HPDE6-E6E7 (cell line): ENCODE data around the gene BMPR1A.
"Not testable (repeated sequence)": the region's sequence is repeated elsewhere in the genome, so short reads cannot be mapped to it uniquely, and the experiment has no call there.

Experiments
- DNase-seq: peaks from one replicate; pipeline ENCODE4 v3.0.0; 2011; ENCODE audit warnings: missing footprints; ENCODE audit errors: extremely low spot score

BMPR1A gene

GRCh38 chr10:86940076-86940475, 183.7 kb downstream of the BMPR1A start:
- DNase-seq = not testable (repeated sequence)

DNA sequence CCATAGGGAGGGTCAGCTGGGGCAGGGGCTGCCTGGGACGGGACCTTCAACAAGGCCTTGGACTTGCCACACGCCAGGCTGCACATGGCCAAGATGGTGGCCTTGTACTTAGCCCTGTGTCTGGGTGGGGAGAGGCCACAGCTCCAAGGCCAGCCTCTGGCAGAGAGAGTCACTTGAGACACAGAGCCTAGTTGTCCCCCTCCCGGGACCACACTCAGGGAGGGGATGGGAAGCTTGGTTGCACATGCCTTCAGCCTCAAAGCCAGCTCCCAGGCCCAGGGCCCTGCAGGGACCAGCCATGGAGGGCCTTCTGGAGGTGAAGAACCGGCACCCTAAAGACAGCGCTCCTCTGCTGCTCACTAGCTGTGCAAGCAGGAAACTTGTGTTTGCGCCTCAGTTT, 184.3 kb downstream of the BMPR1A start:
- no peak for DNase-seq

DNA sequence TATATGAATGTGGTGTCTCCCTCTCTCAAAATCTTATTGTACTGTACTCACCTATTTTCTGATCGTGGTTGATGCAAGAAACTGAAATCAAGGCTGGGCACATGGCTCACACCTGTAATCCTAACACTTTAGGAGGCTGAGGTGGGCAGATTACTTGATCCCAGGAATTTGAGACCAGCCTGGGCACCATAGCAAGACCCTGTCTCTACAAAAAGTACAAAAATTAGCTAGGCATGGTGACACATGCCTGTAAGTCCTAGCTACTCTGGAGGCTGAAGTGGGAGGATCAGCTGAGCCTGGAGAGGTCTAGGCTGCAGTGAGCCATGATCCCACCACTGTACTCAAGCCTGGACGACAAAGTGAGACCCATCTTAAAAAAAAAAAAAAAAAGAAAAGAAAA, 185.0 kb downstream of the BMPR1A start:
- DNase-seq = no peak

DNA sequence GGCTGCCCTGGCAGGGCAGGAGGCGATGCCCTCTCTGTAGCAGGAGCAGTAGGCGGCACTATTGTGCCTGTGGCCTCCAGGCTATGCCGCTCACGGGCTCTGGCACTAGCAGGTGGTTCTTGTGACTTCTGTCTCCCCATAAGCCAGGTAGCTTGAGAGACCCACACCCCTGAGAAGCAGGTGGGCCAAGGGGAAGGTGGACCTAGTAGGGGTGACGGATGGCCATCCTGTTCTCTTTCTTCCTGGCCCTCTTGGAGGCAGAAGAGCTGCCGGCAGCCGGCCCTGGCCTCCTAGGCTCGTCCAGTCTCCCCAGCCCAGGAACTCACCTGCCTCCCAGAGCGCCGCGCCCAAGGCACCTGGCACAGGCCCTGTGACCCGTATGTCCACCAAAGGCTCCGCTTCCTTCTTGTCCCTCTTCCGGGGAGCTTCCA, 185.6 kb downstream of the BMPR1A start:
- DNase-seq = no peak

DNA sequence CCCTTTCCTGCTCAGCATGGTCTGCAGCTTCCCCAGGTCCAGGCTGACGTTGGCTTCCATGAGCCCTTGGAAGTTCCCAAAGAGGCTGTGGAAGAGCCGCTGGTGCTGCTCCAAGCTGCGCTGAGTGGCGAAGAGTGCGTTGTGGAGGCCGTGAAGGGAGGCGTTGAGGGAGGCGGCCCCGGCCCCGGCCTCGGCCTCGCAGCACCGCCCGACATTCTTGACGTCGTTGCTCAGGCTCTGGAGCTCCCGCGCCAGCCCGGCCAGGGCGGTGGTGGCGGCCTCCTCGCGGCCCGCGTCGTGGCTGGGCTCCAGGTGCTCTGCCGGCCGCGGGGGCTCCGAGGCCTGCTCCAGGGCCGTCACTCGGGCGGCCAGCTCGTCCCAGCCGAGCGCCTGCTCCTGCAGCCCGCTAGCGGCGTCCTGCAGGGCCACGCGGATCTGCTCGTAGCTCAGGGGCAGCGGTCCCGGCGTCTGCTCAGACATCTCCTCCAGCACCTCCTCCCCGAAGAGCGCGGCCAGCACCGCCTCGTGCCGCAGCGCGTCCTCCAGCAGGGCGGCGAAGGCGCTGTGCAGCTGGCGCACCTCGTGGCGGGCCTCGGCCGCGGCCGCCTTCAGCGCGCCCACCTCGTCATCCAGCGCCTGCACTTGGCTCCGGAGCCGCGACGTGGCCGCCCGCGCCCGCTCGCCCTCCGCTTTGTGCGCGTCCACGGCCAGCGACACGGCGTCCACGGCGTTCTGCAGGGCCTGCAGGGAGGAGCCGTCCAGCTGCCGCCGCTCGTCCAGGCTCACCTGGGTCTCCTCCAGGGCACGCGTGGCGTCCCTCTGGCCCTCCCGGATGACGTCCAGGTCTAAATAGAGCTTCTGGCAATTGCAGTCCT, 186.3 kb downstream of the BMPR1A start:
- DNase-seq = no peak

DNA sequence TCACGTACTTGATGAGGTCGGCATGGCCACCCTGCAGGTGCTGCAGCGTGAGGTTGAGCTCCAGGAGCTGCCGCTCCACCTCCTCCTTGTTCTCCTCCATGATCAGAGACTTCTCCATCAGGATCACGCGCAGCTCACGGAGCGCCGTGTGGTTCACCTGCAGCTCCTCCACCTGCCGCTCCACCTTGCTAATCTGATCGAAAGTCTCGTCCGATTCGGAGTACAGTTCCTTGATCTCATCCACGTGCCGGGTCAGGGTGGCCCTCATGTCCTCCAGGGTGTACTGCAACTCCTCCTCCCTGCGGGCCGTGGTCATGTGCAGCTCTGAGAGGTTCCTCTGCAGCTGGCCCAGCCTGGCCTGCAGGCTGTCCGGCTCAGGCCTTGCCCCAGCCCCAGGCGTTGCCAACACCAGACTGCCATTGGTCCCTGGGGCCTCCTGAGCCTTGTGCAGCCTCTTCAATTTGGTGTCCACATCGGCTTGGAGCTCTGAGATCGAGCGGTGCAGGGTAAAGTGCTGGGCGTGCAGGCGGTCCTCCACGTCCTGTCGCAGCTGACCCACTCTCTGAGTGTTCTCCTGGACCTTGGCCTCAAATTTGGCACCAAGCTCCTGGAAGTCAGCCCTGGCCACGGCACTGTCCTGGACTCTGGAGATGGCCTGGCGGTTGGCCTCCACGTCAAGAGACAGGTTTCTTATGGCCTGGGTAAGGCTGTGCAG, 187.1 kb downstream of the BMPR1A start:
- DNase-seq = no peak

GRCh38 chr10:86944031-86944419, 187.6 kb downstream of the BMPR1A start:
- no peak for DNase-seq

DNA sequence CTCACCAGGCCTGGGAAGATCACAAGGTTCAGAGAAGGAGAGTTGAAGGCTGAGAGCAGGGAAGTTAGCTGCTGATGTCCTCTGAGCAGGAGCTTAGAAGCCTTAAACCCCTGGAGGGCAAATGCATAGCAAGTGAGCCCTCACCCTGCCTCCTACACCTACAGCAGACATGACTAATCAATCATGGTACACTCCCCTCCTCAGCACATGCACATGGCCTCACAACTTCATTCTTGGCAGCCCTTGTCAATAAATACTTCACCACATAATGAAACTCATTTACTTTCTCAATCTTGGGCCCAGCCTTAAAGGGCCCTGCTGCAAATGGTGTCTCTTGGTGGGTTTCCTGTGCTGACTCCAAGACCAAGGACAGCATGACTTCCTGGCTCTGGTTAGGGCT, 188.1 kb downstream of the BMPR1A start:
- no peak for DNase-seq

- DNase-seq = no peak
Observed at GRCh38 chr10:86944907-86945306, 188.5 kb downstream of the BMPR1A start.

- no peak for DNase-seq
Observed at GRCh38 chr10:86945361-86946212, 189.2 kb downstream of the BMPR1A start.

- no peak for DNase-seq
Observed at GRCh38 chr10:86946213-86947155, 190.1 kb downstream of the BMPR1A start.

DNA sequence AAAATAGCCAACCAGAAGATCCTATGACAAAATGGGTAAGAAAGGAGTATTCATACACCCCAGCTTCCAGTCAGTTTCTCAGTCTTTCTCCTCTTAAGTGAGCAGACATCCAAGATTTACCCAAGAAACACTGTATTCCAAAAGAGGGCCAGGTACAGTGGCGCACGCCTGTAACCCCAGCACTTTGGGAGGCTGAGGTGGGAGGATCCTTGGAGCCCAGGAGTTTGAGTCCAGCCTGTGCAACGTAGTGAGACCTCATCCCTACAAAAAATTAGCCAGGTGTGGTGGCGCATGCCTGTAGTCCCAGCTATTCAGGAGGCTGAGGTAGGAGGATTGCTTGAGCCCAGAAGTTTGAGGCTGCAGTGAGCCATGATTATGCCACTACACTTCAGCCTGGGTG, 191.4 kb downstream of the BMPR1A start:
- not testable (repeated sequence) for DNase-seq

- DNase-seq = no peak
Observed at GRCh38 chr10:86950349-86950748, 193.9 kb downstream of the BMPR1A start.

- no peak for DNase-seq
Observed at GRCh38 chr10:86951184-86951761, 194.9 kb downstream of the BMPR1A start.

DNA sequence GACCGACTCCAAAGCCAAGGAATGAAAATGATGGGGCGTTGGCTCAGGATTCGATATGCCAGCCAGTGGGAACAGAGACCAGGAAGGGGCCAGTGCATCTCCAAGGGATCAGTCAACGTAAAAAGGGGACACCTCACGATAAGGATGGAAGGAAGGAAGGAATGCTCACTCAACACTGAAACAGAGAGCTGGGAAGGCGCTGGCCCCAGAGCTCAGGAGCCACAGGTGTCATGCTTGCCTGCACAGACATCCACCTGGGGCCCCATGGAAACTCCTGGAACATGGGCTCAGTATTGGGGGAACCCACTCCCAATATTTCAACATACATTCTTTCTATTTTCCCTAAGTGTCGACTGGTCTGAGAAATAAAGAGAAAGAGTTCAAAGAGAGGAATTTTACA, 195.7 kb downstream of the BMPR1A start:
- DNase-seq = no peak

DNA sequence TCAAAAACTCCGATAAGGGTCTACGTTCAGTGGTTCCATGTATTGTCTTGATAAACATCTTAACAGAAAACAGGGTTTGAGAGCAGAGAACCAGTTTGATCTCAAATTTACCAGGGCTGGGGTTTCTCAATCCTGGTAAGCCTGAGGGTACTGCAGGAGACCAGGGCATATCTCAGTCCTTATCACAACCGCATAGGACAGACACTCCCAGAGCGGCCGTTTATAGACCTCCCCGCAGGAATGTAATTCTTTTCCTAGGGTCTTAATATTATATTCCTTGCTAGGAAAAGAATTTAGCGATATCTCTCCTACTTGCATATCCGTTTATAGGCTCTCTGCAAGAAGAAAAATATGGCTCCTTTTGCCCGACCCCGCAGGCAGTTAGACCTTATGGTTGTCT, 196.3 kb downstream of the BMPR1A start:
- DNase-seq = not testable (repeated sequence)

DNA sequence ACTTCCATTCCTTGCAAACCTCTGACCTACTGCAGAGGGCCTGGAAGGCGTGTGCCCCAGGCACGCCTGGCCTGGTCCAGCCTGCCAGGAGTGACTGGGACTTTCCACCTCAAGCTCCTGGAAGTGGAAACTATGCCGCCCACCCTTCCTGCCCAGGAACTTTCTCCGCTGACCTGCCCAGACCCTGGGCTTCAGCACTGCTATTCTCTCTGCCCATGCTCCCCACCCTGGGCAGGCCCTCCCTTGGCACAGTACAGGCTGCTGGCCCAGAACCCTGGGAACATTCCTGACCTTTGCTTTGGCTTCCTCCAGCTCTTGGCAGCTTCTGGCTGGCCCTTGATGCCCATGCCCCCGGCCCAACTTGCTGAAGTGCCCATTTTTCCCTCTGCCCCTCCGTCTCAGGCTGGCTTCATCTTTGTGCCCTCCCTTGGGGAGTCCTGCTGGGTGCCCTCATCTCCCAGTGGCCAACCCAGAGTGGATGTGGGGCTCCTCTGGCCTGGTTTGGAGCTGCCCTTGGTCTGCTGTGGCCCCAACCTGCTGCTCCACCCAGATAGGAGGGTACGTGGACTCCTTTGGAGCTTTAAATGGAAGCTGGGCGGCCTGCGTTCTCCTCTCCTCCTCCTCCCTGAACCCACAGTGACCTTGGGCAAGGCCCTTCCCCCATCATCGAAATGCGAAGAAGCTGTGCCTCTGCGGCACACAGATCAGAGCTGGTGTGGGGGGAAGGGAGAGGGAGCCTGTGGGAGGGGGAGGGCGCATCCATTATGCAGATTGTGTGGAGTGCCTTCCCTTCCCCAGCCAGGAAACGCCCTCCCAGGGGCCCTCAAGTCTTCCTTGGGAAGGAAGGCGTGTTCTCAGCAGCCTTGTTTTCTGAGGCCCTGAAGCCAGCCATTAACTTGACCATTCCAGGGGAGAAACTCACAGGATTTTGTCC, 197.6 kb downstream of the BMPR1A start:
- DNase-seq = no peak

GRCh38 chr10:86954681-86955500, 198.5 kb downstream of the BMPR1A start:
- no peak for DNase-seq
